Keratinocyte (primary cell): Measurements from ENCODE around the gene NEK3.
"Not testable (repeated sequence)": the region's sequence is repeated elsewhere in the genome, so short reads cannot be mapped to it uniquely, and the experiment has no call there.

ENCODE experiments used
- CTCF ChIP-seq, 3 experiments: IDR thresholded peaks in 1 of 3; conservative IDR thresholded peaks in 1 of 3; optimal IDR thresholded peaks in 1 of 3; 2 replicates in 2 of 3; 3 replicates in 1 of 3; pipeline versions ENCODE3 to v1.5.1; 2011; ENCODE audit warnings: low read length in 3 of 3, mild to moderate bottlenecking in 3 of 3, moderate library complexity in 2 of 3, control low read depth in 1 of 3, inconsistent platforms in 1 of 3; ENCODE audit not compliant: insufficient read depth in 2 of 3; ENCODE audit errors: extremely low read depth in 1 of 3
- EZH2 ChIP-seq: IDR thresholded peaks from one replicate; pipeline ENCODE4 v1.6.1; 2012; ENCODE audit warnings: inconsistent platforms, mild to moderate bottlenecking, low read length, moderate library complexity

GRCh38 chr13:52207337-52207736 lies 47.9 kb upstream of the NEK3 start:
- not testable (repeated sequence) for TF ChIP-seq CTCF (optimal IDR thresholded peaks at IDR 0.05 in 1 of 3, IDR thresholded peaks at IDR 0.05 in 1 of 3, conservative IDR thresholded peaks at IDR 0.05 in 1 of 3; ENCODE audit: extremely low read depth in 1 of 3, insufficient read depth in 2 of 3, low read length in 3 of 3); EZH2
